H1 (cell line): ENCODE results near the gene PTPRT. TPM values are rescaled to one million over a fixed set of nuclear protein-coding genes. Genes with fewer than 3 reads are reported as not detected.

Experiments
- CTCF ChIA-PET: fragments of 300-600 bp; sonication (Branson Sonifier 250); formaldehyde crosslinking; loops from one replicate; lab custom pipeline; 2021; ENCODE audit not compliant: partially characterized antibody; lab: Charles Lee
- POLR2A ChIA-PET: fragments of 300-600 bp; sonication (Branson Sonifier 250); formaldehyde crosslinking; loops from one replicate; lab custom pipeline; 2021; ENCODE audit warnings: inconsistent platforms; ENCODE audit not compliant: partially characterized antibody; lab: Charles Lee
- DNase-seq, 2 experiments: peaks; one replicate each; pipeline versions ENCODE4 v3.0.0 to v3.0.0-alpha.2; 2010 to 2022; ENCODE audit warnings: low spot score in 2 of 2, low read depth in 1 of 2, mixed read lengths in 1 of 2
- FAIRE-seq: peaks from 2 replicates; lab custom pipeline; 2011; peaks lifted over from hg19 to GRCh38; lab: Jason Lieb, UNC
- H2AFZ ChIP-seq: 2 replicates; pipeline ENCODE4 v1.8.1; 2012; ENCODE audit warnings: low read length, inconsistent platforms
- H2AK5ac ChIP-seq: 2 replicates; pipeline ENCODE4 v1.6.1; 2013; ENCODE audit warnings: low read depth, low read length
- H2BK120ac ChIP-seq: replicated peaks from 2 replicates; pipeline ENCODE3; 2013; ENCODE audit warnings: low read depth, low read length, inconsistent platforms
- H2BK12ac ChIP-seq: 2 replicates; pipeline ENCODE4 v1.6.1; 2013; ENCODE audit warnings: low read depth, low read length
- H2BK15ac ChIP-seq: 2 replicates; pipeline ENCODE4 v1.6.1; 2013; ENCODE audit warnings: low read length
- H2BK20ac ChIP-seq: 2 replicates; pipeline ENCODE4 v1.6.1; 2013; ENCODE audit warnings: low read length
- H2BK5ac ChIP-seq: 2 replicates; pipeline ENCODE4 v1.6.1; 2013; ENCODE audit warnings: low read depth, low read length
- H3K14ac ChIP-seq: 2 replicates; pipeline ENCODE4 v1.6.1; 2013; ENCODE audit warnings: inconsistent platforms; ENCODE audit not compliant: insufficient read length
- H3K18ac ChIP-seq: 2 replicates; pipeline ENCODE4 v1.6.1; 2013; ENCODE audit warnings: low read length; ENCODE audit errors: extremely low read depth
- H3K23ac ChIP-seq: 2 replicates; pipeline ENCODE4 v1.6.1; 2013; ENCODE audit warnings: inconsistent platforms; ENCODE audit not compliant: insufficient read length
- H3K23me2 ChIP-seq: 2 replicates; pipeline ENCODE4 v1.6.1; 2013; ENCODE audit warnings: low read depth, low read length
- H3K27ac ChIP-seq: 2 replicates; pipeline ENCODE4 v1.6.1; 2011; ENCODE audit warnings: low read depth, low read length, inconsistent platforms
- H3K27me3 ChIP-seq, 4 experiments: replicated peaks in 1 of 4; 1 replicate in 1 of 4; 2 replicates in 3 of 4; pipeline versions ENCODE4 v1.6.1 to v1.8.1; 2011 to 2013; ENCODE audit warnings: low read length in 3 of 4, mild to moderate bottlenecking in 3 of 4, inconsistent platforms in 2 of 4, mixed read lengths in 2 of 4, moderate library complexity in 1 of 4; ENCODE audit not compliant: control insufficient read depth in 3 of 4, insufficient read depth in 3 of 4; ENCODE audit errors: extremely low read depth in 1 of 4
- H3K36me3 ChIP-seq, 4 experiments: 2 replicates each; pipeline versions ENCODE4 v1.6.1 to v1.8.1; 2011 to 2013; ENCODE audit warnings: mild to moderate bottlenecking in 4 of 4, low read length in 3 of 4, moderate library complexity in 2 of 4, control low read depth in 1 of 4, inconsistent platforms in 1 of 4; ENCODE audit not compliant: insufficient read depth in 4 of 4, control insufficient read depth in 2 of 4
- H3K4ac ChIP-seq: replicated peaks from 2 replicates; pipeline ENCODE3; 2013; ENCODE audit warnings: low read length, low read depth, mixed read lengths, inconsistent platforms; ENCODE audit not compliant: insufficient read length
- H3K4me1 ChIP-seq, 4 experiments: replicated peaks in 1 of 4; 1 replicate in 1 of 4; 2 replicates in 3 of 4; pipeline versions ENCODE4 v1.6.1 to v1.8.1; 2011 to 2013; ENCODE audit warnings: low read length in 3 of 4, inconsistent platforms in 2 of 4, mixed read lengths in 1 of 4; ENCODE audit not compliant: insufficient read depth in 4 of 4, control insufficient read depth in 3 of 4
- H3K4me2 ChIP-seq, 2 experiments: 2 replicates each; pipeline versions ENCODE4 v1.6.1 to v1.8.1; 2011 to 2013; ENCODE audit warnings: low read depth in 2 of 2, low read length in 2 of 2, control low read depth in 1 of 2, inconsistent platforms in 1 of 2, mild to moderate bottlenecking in 1 of 2; ENCODE audit not compliant: insufficient read depth in 1 of 2
- H3K4me3 ChIP-seq, 4 experiments: fragments of 200-600, 300-600 bp in 1 of 4; sonication (generic), shearing (Covaris generic), sonication (Bioruptor Twin) in 1 of 4; 2 replicates each; pipeline versions ENCODE4 v1.5.1 to v1.8.1; 2011 to 2016; ENCODE audit warnings: low read length in 4 of 4, low read depth in 3 of 4, control low read depth in 2 of 4, inconsistent platforms in 2 of 4, mild to moderate bottlenecking in 2 of 4, mixed read lengths in 1 of 4, moderate library complexity in 1 of 4; ENCODE audit not compliant: insufficient read depth in 2 of 4; ENCODE audit errors: extremely low read depth in 1 of 4
- H3K56ac ChIP-seq: replicated peaks from 2 replicates; pipeline ENCODE3; 2013; ENCODE audit warnings: low read depth, mild to moderate bottlenecking, mixed read lengths, low read length, inconsistent platforms; ENCODE audit not compliant: insufficient read length
- H3K79me1 ChIP-seq: 2 replicates; pipeline ENCODE4 v1.6.1; 2013; ENCODE audit warnings: low read depth, low read length, control low read depth
- H3K79me2 ChIP-seq, 2 experiments: 2 replicates each; pipeline versions ENCODE4 v1.6.1 to v1.8.1; 2012 to 2013; ENCODE audit warnings: low read length in 2 of 2, mild to moderate bottlenecking in 2 of 2, inconsistent platforms in 1 of 2; ENCODE audit not compliant: insufficient read depth in 2 of 2, control insufficient read depth in 1 of 2
- H3K9ac ChIP-seq, 4 experiments: replicated peaks in 1 of 4; 1 replicate in 1 of 4; 2 replicates in 3 of 4; pipeline versions ENCODE4 v1.6.1 to v1.8.1; 2011 to 2013; ENCODE audit warnings: low read depth in 3 of 4, low read length in 3 of 4, control low read depth in 2 of 4, mild to moderate bottlenecking in 2 of 4, moderate library complexity in 2 of 4, inconsistent platforms in 1 of 4; ENCODE audit errors: extremely low read depth in 1 of 4
- H3K9me3 ChIP-seq, 2 experiments: 2 replicates each; pipeline versions ENCODE4 v1.6.1 to v1.8.1; 2012 to 2013; ENCODE audit warnings: mild to moderate bottlenecking in 2 of 2, moderate library complexity in 2 of 2, control low read depth in 1 of 2, inconsistent platforms in 1 of 2, low read depth in 1 of 2, low read length in 1 of 2, mixed read lengths in 1 of 2; ENCODE audit not compliant: insufficient read depth in 2 of 2
- H4K20me1 ChIP-seq, 2 experiments: replicated peaks in 1 of 2; 2 replicates each; pipeline versions ENCODE3 to v1.8.1; 2011 to 2013; ENCODE audit warnings: inconsistent platforms in 2 of 2, low read length in 2 of 2, mild to moderate bottlenecking in 1 of 2; ENCODE audit not compliant: insufficient read depth in 2 of 2, control insufficient read depth in 1 of 2
- H4K5ac ChIP-seq: 2 replicates; pipeline ENCODE4 v1.6.1; 2013; ENCODE audit warnings: low read length, low read depth, mixed read lengths, inconsistent platforms; ENCODE audit not compliant: insufficient read length
- H4K8ac ChIP-seq: 2 replicates; pipeline ENCODE4 v1.8.0; 2013; ENCODE audit warnings: mild to moderate bottlenecking, moderate library complexity, low read length, inconsistent platforms; ENCODE audit not compliant: insufficient read depth; ENCODE audit errors: extremely low read depth
- H4K91ac ChIP-seq: replicated peaks from 2 replicates; pipeline ENCODE3; 2013; ENCODE audit warnings: low read length, mixed read lengths, inconsistent platforms; ENCODE audit not compliant: insufficient read length
- TAF7 ChIP-seq: optimal IDR thresholded peaks from 2 replicates; pipeline ENCODE3; 2011; ENCODE audit warnings: low read depth, mild to moderate bottlenecking, inconsistent platforms, low read length, moderate library complexity, borderline replicate concordance
- WGBS, 2 experiments: shearing (Covaris generic) in 1 of 2; methylation state at CpG; one replicate each; pipeline versions ENCODE4 v1.1.6 to v1.1.7; 2013 to 2015; ENCODE audit warnings: low lambda C conversion rate in 2 of 2, mixed read lengths in 2 of 2, inconsistent platforms in 1 of 2, low coverage in 1 of 2, missing lambda C conversion rate in 1 of 2; ENCODE audit not compliant: insufficient replicate concordance in 2 of 2, insufficient coverage in 1 of 2, insufficient read length in 1 of 2; ENCODE audit errors: extremely low coverage in 1 of 2, missing lambda C conversion rate in 1 of 2; 5-methylcytosine and 5-hydroxymethylcytosine counted together
- polyA plus RNA-seq, 7 experiments: library from polyadenylated mRNA; depleted of rRNA in 3 of 7; stranded (reverse) in 5 of 7; unstranded in 2 of 7; fragments of >200 nt in 5 of 7; fragments of 200-250 nt in 2 of 7; gene quantifications; 1 replicate in 5 of 7; 2 replicates in 1 of 7; 4 replicates in 1 of 7; pipeline versions ENCODE4 v1.2.1 to v1.2.3, GENCODE V29; 2011 to 2013; ENCODE audit warnings: missing spikeins in 2 of 7, mixed read lengths in 2 of 7
- total RNA-seq: library from RNA; stranded (reverse); fragmentation: NEBNext Ultra II Directional; extraction: Animal tissue kit (Norgen Biotek cat#: 25700); gene quantifications from 2 replicates; pipeline ENCODE4 v1.2.1, GENCODE V29; 2021

Gene PTPRT
- total and polyA plus RNA-seq, 2 of the 8 experiments (the other 6 are each of a cell fraction or from before 2014, with no cell fraction given) = 0.33 to 1.8 TPM

DNA sequence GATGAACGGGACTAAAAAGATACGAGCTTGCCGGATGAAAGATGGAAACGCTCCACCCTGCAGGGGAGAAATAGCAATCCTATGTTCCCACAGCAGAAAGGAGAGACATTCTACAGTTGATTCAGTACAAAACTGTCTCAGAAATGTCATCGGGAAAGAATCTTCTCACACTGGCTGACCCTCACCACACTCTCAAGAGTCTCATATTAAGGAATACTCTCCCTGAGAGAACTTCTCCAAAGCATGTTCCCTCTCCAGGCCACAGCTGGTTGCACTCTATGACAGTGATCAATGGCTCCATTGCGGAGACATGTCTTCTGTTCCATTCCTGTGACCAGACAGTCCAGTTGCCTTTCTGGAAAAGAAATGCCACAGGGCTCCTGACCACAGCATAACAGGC lies 813.6 kb downstream of the PTPRT start:
- Histone ChIP-seq H2AK5ac (no peak overlapping the region), H3K4me3 (no peak overlapping the region), H2BK15ac (no peak overlapping the region), H4K5ac (no peak overlapping the region), H3K4me1 (peaks cover 0 to 5% (median 1%) of the 10 kb centered on the region in 4 experiments; a peak in 1 of 7 replicates), H3K36me3 (no peaks in the 10 kb centered on the region), H3K9me3 (no peaks in the 10 kb centered on the region), H2BK120ac (no peak overlapping the region), H3K23me2 (no peaks in the 10 kb centered on the region), H3K9ac (no peak overlapping the region), H2BK5ac (no peak overlapping the region), H4K91ac (no peak overlapping the region), H3K18ac (no peak overlapping the region), H3K23ac (no peak overlapping the region), H4K8ac (no peak overlapping the region), H3K4me2 (no peak overlapping the region), H3K79me1 (no peaks in the 10 kb centered on the region), H2BK12ac (no peak overlapping the region), H3K27ac (no peak overlapping the region), H3K14ac (no peak overlapping the region), H2AFZ (no peak overlapping the region), H3K56ac (no peak overlapping the region), H3K4ac (no peak overlapping the region), H3K27me3 (no peaks in the 10 kb centered on the region), H4K20me1 (no peaks in the 10 kb centered on the region), H2BK20ac (no peak overlapping the region), H3K79me2 (no peaks in the 10 kb centered on the region)
- DNase-seq (no peak), FAIRE-seq (no peak)
- CTCF ChIA-PET = interaction anchor here (0.6 kb wide), 1 partner anchor 23 kb away, joined by 3 read pairs; no protein-coding TSS in a partner anchor
- no peak for TF ChIP-seq TAF7
- POLR2A ChIA-PET = no interaction called here
- WGBS, 2 experiments = 96% methylated on average over 5 of the region's 6 CpGs; no CpG with 5 or more reads in 1 of the 2 experiments
